GM03348 (cell line): ENCODE measurements around the gene INPP5B.

ENCODE experiments used
- DNase-seq: peaks from one replicate; pipeline ENCODE4 v3.0.0; 2012; ENCODE audit warnings: low spot score

Gene INPP5B

DNA sequence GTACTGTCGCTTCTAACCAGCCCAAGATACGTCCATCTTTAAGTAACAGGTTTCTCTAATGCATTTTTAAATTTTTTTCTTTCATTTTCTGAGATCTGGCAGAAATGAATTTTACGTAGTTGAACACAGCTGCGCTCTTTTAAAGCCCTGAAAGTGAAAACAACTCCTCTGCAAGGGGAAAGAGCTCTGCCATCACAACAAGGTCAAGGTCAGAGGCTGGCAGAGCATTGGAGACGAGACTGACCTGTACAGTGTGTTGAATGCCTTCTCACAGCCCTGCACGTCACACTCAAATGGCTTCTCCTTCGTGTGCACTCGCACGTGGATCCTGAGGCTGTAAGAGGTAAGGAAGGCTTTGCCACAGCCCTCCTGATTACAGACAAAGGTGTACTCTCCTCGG lies 107.2 kb downstream of the INPP5B start:
- no peak for DNase-seq

DNA sequence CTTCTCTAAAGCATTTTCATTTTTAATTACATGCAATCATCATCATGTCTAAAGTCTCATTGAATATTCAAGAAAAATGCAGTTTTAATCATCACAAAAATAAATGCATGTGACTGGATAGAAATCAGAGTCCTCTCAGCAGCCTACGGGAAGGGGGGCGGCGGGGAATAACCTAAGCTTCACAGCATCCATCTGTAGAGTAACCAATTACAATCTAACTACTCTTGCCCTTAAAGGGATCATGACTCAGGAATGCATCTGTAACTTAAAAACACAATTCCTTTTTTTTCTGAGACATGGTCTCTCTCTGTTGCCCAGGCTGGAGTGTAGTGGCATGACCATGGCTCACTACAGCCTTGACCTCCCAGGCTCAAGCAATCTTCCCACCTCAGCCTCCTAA lies 110.1 kb downstream of the INPP5B start:
- DNase-seq, result no peak

DNA sequence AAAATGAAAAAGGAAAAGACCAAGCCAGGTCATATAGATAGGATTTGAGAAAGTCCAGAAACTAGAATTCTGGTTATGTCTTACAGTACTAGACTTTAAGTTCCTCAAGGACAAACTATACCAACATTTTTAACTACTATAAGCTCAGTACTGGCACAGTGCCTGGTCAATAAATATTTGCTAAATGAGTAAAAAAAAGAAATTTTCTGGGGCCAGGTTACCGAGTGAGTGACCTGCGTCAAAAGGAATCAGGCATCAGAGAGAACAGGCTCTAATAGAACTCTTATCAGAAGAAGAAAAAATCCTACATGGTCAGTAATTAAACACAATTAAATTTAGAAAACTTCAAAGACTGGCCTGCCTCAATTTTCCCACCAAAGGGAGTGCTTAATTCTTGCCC lies 115.0 kb downstream of the INPP5B start:
- no peak for DNase-seq

DNA sequence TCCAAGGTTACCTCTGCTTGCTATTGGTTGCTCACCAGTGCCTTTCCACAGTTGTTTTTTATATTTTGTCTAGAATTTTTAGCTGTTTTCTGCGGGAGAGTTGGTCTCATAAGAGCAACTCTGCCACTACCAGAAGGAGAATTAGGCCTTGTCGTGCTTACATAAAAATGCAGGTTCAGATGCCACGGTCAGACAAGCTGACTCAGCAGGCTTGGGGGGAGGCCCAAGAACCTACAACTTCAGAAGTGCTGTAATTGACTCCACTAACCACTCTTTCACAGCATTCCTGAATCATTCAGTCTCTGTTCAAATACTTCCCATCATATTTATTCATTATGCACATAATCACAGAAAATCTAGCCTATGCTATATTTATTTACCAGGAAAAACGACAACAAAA lies 115.7 kb downstream of the INPP5B start:
- DNase-seq, result no peak

- DNase-seq, result no peak
Observed at GRCh38 chr1:37828410-37829074, 118.3 kb downstream of the INPP5B start.

DNA sequence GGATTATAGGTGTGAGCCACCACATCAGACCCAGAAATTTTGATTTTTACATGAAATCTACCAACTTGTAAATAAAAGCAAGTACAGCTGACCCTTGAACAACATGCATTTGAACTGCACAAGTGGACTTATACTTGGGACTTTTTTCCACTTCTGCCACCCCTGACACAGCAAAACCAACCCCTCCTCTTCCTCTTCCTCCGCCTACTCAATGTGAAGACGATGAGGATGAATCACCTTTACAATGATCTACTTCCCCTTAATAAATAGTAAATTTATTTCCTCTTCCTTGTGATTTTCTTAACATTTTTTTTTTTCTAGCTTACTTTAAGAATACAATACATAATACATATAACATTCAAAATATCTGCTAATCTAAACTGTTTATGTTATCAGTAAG lies 121.3 kb downstream of the INPP5B start:
- DNase-seq, result no peak

DNA sequence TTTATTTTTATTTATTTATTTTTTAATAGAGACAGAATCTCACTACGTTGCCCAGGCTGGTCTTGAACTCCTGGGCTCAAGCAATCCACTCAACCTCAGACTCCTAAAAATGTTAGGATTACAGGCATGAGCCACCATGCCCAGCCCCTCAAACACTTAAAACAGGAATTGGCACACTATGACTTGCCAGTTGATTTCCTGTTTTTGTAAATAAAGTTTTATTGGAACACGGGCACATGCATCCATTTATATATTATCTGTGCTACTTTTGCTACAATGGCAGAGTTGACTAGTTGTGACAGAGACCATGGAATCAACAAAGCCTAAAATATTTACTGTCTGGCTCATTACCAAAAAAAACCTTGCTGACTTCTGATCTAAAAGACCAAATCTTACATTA lies 122.9 kb downstream of the INPP5B start:
- DNase-seq, result no peak

DNA sequence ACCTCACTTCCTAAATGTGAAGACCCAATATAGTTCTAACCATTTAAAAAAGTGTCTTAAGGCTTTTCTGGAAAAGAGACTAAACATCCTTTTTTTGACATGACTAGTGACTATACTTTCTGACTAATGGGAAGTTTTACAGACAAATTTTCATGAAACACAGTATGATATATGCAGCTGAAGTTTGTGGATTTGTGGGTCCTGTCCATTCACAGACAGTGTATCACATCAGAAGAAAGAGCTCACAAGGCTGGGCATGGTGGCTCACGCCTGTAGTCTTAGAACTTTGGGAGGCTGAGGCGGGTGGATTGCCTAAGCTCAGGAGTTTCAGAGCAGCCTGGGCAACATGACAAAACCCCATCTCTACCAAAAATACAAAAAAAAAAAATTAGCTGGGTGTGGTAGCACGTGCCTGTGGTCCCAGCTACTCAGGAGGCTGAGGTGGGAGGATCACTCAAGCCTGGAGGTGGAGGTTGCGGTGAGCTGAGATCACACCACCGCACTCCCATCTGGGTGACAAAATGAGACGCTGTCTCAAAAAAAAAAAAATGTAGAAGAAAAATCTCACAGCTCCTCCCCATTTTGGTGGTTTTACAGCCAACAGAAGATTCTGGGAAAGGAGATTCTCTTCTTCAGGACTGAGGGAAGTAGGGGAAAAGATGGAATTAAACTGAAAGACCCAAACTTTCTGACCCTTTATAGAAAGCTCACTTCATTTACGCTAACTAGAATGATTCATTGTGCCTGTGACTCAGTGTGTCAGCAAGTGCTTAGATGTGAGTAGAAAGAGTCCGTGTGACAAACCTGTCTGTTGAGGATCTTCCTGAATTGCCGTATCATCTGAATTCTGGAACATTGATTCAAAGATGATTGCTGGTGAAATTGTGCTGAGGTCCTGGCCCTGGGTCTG lies 123.7 kb downstream of the INPP5B start:
- DNase-seq, result no peak

GRCh38 chr1:37821481-37821880 lies 125.4 kb downstream of the INPP5B start:
- no peak for DNase-seq

- DNase-seq, result no peak
Observed at GRCh38 chr1:37817481-37817880, 129.4 kb downstream of the INPP5B start.

DNA sequence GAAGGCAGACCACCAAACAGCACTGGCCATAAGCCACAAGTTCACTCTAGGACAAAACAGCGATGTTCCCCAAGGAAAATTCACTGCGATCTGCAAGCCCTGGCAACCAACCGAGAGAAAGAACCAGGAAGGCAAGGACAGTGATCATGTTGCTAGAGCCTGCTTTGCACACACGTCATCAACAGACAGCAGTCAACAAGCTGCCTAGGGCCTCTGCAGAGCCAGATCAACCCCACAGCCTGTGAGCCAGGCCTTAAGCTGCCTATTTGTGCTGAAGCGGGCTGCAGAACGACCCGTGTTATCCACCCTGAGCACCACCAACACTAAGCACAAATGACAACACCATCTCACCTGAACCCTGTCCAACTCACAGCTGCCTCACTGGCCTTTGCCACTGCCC lies 132.6 kb downstream of the INPP5B start:
- DNase-seq, result no peak

- no peak for DNase-seq
Observed at GRCh38 chr1:37813529-37814145, 133.2 kb downstream of the INPP5B start.

DNA sequence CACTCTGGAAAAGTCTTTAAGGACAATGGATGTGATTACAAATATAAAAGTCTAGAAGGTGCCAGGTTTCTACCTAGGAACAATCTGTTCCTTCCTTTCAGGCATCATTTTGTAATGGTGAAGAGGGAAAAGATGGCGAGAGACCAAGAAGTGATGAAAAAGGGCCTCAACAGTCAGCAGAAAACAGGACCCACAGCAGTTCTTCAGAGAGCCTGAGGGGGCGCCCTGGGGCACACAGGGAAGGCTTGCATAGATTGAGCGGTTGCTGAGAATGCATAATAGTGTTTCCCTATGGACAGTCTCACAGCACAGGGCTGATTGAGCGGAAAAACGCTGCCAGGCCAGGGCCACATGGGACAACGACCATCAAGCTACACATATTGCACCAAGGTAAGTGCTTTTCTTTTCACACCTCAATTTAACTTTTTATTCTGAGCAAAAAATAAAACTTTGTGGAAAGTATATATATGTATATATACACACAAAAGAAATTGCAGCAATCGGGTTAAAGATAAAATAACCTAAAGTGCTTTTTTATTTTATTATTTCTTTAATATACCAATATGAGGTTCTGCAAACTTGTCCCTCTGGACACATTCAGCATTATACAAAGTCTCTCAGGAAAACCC lies 135.7 kb downstream of the INPP5B start:
- DNase-seq, result peak; percentile 83
